Posterior vena cava (tissue), 2 donors: ENCODE measurements around the gene SLC23A2. TPM values are rescaled to one million over a fixed set of nuclear protein-coding genes. Genes with fewer than 3 reads are reported as not detected.

ENCODE experiments used
- DNase-seq: peaks from one replicate; pipeline ENCODE4 v3.0.0-alpha.2; 2020; ENCODE audit warnings: low spot score
- intact Hi-C, 2 donors: fragments of 100-400 bp; cut with DNase I; formaldehyde crosslinking; loops; one replicate each; pipeline versions ENCODE4 v1.14.1 to v1.14.2; 2022 to 2023
- total RNA-seq, 2 donors: library from RNA; stranded (reverse); fragmentation: NEBNext Ultra II Directional; extraction: Animal tissue kit (Norgen Biotek cat#: 25700); gene quantifications; one replicate each; pipeline ENCODE4 v1.2.1, GENCODE V29; 2021
- donor health status: DM: yes; HTN: yes; CAD: no.
- donor health status: DM: yes; HTN: yes; CAD: no.

The SLC23A2 gene
- total RNA-seq, 2 donors from 2014 or later = 21.4 to 23.2 TPM

DNA sequence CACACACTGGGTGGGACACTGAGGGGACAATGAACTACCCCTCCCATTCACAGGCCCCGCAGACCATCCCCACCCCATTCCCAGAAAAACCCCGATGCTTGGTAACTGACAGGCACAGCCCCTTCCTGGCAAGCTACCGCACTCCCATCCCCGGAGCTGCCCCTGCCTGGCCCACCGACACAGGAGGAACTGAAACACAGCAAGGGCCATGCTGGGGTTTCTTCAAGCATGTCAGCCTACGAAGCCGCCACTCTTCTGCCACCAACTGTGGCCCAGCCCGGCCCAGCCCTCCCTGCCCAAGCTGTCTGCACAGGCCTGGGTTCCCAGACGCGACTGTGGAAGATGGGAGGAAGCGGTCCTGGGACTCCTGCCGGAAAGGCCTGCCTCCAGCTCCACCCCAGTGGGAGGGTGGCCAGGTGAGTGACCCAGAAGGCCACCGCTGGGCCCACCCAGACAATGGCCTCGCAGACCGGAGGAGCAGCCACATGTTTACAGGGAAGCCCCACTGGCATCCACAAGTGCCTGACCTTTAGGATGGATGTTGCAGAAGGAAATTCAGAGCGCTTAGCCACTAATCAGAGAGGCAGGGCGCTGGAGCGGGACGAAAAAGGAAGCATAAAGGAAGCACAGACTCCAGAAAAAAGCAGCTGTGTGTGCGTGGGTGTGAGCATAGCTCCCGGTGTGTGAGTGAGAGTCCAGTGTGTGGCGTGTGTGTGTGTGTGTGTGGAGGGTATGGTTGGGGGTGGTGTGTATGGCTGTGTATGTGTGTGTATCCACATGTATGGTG, 188.0 kb downstream of the SLC23A2 start:
- DNase-seq = peak; percentile 84
- intact Hi-C loops = no loop called here

GRCh38 chr20:4812641-4813075, 188.7 kb downstream of the SLC23A2 start:
- no peak for DNase-seq
- intact Hi-C loops = no loop called here

DNA sequence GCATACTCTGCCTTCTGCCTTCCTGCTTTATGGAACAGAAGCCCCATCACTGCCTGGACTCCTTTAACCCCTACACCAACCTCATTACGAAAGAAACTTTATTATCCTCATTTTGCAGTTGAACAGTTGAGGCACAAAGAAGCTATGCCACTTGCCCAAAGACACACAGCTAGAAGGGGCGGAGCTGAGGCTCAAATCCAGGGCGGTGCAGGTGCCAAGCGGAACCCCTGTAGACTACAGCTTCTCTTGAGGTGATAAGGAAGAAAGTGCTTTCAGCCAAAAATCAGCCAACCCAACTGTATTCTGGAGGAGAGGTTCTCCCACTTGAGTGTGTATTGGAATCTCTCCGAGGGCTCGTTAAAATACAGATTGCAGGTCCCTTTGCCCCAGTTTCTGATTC, 189.1 kb downstream of the SLC23A2 start:
- intact Hi-C loops = no loop called here
- DNase-seq = no peak

GRCh38 chr20:4811661-4812181, 189.6 kb downstream of the SLC23A2 start:
- DNase-seq = peak; percentile 94

DNA sequence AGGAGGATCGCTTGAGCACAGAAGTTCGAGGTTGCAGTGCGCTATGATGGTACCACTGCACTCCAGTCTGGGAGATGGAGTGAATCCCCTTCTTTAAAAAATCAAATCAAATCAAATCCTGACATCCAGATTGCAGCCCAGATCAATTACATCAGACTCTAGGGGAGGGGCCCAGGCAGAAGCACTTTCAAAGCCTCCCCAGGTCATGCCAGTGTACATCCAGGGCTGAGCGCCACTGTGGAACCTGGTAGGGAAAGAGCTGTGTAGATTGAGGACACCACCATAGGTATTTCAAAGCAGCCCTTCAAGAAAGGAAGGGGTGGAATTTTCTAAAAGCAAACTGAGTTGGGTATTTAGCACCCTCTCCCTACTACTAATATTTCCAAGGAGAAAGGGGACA, 190.1 kb downstream of the SLC23A2 start:
- no peak for DNase-seq
- intact Hi-C loops = no loop called here

More at GRCh38 chr20:4811661-4812181, 189.6 kb downstream of the SLC23A2 start:
- intact Hi-C loops = no loop called here

GRCh38 chr20:4810426-4811019, 190.8 kb downstream of the SLC23A2 start:
- intact Hi-C loops = no loop called here
- no peak for DNase-seq

DNA sequence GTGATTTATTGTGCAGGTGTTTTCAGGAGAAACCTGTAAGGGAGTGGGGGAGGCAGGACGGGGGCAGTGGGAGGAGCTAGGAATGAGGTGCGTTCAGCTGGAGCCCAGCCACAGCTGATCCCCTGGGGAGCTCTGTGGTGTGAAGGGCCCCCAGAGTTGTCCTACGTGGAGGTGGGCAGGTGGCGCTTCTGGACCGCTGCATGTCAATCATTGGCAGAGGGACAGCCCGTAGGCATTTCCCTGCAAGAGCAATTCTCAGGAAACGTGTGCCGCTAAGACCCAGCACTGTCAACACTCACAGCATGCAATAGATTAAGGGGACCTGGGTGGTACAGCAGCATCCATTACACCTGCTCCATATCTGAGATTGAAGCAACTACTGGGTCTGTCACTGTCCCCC, 191.6 kb downstream of the SLC23A2 start:
- no peak for DNase-seq
- intact Hi-C loops = no loop called here

DNA sequence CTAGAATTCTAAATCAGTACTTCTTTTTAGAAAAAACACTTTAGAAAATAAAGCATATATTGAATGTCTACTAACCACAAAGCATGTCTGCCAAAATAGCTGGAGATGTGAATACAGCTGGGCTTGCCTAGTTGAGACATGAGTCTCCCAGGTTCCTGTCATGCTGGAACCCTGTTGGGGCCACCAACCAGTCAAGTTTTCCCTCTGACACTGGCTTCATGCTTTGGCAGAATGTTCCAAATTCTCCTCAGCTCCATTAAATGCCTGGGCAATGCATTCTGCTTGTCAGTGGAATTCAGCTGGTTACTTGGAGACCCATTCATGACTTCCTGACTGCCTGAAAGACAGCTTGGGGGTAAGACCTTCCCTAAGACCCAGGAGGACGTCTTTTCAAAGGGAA, 192.4 kb downstream of the SLC23A2 start:
- intact Hi-C loops = no loop called here
- DNase-seq = no peak

GRCh38 chr20:4805663-4806449, 195.5 kb downstream of the SLC23A2 start:
- no peak for DNase-seq
- intact Hi-C loops = no loop called here

DNA sequence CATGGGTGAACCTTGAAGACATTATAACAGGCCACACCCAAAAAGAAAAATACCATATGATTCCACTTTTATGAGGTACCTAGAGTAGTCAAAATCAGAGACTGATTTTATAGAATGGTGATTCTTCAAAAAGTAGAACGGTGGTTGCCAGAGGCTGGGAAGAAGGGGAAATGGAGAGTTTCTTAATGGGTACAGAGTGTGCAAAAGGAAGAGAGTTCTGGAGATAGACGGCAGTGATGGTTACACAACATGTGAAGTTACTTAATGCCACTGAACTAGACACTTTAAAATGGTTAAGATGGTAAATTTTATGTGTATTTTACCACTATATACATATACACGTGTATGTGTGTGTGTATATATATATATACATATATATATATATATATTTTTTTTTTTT, 198.8 kb downstream of the SLC23A2 start:
- intact Hi-C loops = no loop called here

More for the DNA sequence above, 198.8 kb downstream of the SLC23A2 start:
- DNase-seq = no peak

Other genes starting within 250 kb of the SLC23A2 start
- gene RASSF2, start 177.9 kb downstream of the SLC23A2 start, total RNA-seq = 10 to 100 TPM; 25.8 to 68.9 TPM
- gene TMEM230, start 111.6 kb upstream of the SLC23A2 start, total RNA-seq = 100 to 1,000 TPM; 104 to 116 TPM
- gene PCNA, start 118.4 kb upstream of the SLC23A2 start, total RNA-seq = 10 to 100 TPM; 24.5 to 30.3 TPM
- gene CDS2, start 125.5 kb upstream of the SLC23A2 start, total RNA-seq = 10 to 100 TPM; 53.3 to 80.7 TPM